HFFc6 (cell line): ENCODE data around the gene SLC2A14. TPM values are rescaled to one million over a fixed set of nuclear protein-coding genes. Genes with fewer than 3 reads are reported as not detected.

Experiments
- DNase-seq: peaks from one replicate; pipeline ENCODE4 v3.0.0-alpha.2; 2018
- H3K27ac Mint-ChIP-seq: 2 replicates; pipeline ENCODE4 v1.8.0; 2020; ENCODE audit warnings: mild to moderate bottlenecking, mixed read lengths
- H3K27me3 Mint-ChIP-seq: 2 replicates; pipeline ENCODE4 v1.8.0; 2021; ENCODE audit warnings: mild to moderate bottlenecking, moderate library complexity, mixed read lengths; ENCODE audit not compliant: insufficient read depth
- H3K36me3 Mint-ChIP-seq: 2 replicates; pipeline ENCODE4 v1.8.0; 2021; ENCODE audit warnings: low read depth, mixed read lengths
- H3K4me1 Mint-ChIP-seq: 2 replicates; pipeline ENCODE4 v1.8.0; 2020; ENCODE audit warnings: low read depth, mixed read lengths
- H3K4me3 Mint-ChIP-seq: 2 replicates; pipeline ENCODE4 v1.8.0; 2020; ENCODE audit warnings: mild to moderate bottlenecking, moderate library complexity, mixed read lengths
- H3K9me3 Mint-ChIP-seq: 2 replicates; pipeline ENCODE4 v1.8.0; 2020; ENCODE audit warnings: mild to moderate bottlenecking, mixed read lengths
- total RNA-seq, 6 experiments: library from RNA; stranded (reverse); fragmentation: NEBNext Ultra II Directional; extraction: Animal tissue kit (Norgen Biotek cat#: 25700); gene quantifications; 2 replicates in 1 of 6; 3 replicates in 5 of 6; pipeline ENCODE4 v1.2.3, GENCODE V29; 2021
- TF ChIP-seq, protein P1 (sequence below): fragments of 200-600 bp; sonication (generic); IDR thresholded peaks from 2 replicates; pipeline ENCODE4 v1.5.0; 2021; ENCODE audit warnings: antibody characterized with exemption, mild to moderate bottlenecking

The SLC2A14 gene
- total RNA-seq, 6 experiments from 2014 or later: 0.07 TPM; not detected in 5

GRCh38 chr12:7769999-7770398, 102.7 kb downstream of the SLC2A14 start:
- no peak for DNase-seq
- no peak overlapping the region for H3K27ac Mint-ChIP-seq
- no peaks in the 10 kb centered on the region for H3K4me1 Mint-ChIP-seq
- H3K36me3 Mint-ChIP-seq: no peaks in the 10 kb centered on the region
- TF ChIP-seq, protein P1, sequence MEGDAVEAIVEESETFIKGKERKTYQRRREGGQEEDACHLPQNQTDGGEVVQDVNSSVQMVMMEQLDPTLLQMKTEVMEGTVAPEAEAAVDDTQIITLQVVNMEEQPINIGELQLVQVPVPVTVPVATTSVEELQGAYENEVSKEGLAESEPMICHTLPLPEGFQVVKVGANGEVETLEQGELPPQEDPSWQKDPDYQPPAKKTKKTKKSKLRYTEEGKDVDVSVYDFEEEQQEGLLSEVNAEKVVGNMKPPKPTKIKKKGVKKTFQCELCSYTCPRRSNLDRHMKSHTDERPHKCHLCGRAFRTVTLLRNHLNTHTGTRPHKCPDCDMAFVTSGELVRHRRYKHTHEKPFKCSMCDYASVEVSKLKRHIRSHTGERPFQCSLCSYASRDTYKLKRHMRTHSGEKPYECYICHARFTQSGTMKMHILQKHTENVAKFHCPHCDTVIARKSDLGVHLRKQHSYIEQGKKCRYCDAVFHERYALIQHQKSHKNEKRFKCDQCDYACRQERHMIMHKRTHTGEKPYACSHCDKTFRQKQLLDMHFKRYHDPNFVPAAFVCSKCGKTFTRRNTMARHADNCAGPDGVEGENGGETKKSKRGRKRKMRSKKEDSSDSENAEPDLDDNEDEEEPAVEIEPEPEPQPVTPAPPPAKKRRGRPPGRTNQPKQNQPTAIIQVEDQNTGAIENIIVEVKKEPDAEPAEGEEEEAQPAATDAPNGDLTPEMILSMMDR: no peak
- H3K9me3 Mint-ChIP-seq: no peaks in the 10 kb centered on the region; the same call in 1 of the 2 replicates
- H3K27me3 Mint-ChIP-seq: no peaks in the 10 kb centered on the region
- peak overlapping the region; percentile 14; the same call in 1 of the 2 replicates for H3K4me3 Mint-ChIP-seq

Other genes with a start within 250 kb of the SLC2A14 start
- not detected for gene APOBEC1, start 207.0 kb downstream of the SLC2A14 start, total RNA-seq
- gene GDF3, start 177.1 kb downstream of the SLC2A14 start, total RNA-seq: not detected
- not detected for gene DPPA3, start 161.5 kb downstream of the SLC2A14 start, total RNA-seq
- not detected for gene CLEC4C, start 125.5 kb downstream of the SLC2A14 start, total RNA-seq
- not detected for gene NANOGNB, start 107.7 kb downstream of the SLC2A14 start, total RNA-seq
- gene NANOG, start 83.5 kb downstream of the SLC2A14 start, total RNA-seq: not detected
- 10 to 100 TPM; 37.0 to 50.5 (median 38.5) TPM for gene SLC2A3, start 63.3 kb upstream of the SLC2A14 start, total RNA-seq
- 10 to 100 TPM; 15.3 to 17.5 (median 15.9) TPM for gene FOXJ2, start 159.8 kb upstream of the SLC2A14 start, total RNA-seq
- under 1 TPM; 0.38 to 0.85 (median 0.62) TPM for gene C3AR1, start 193.4 kb upstream of the SLC2A14 start, total RNA-seq
- gene NECAP1, start 209.4 kb upstream of the SLC2A14 start, total RNA-seq: 10 to 100 TPM; 41.1 to 48.9 (median 45.0) TPM